Mucosa of rectum (tissue), 2 donors: ENCODE results near the gene LATS1.
"Not testable (repeated sequence)": the region's sequence is repeated elsewhere in the genome, so short reads cannot be mapped to it uniquely, and the experiment has no call there.

Source experiments
- H3K27ac ChIP-seq, 2 donors: one replicate each; pipeline ENCODE4 v1.7.0; 2013; ENCODE audit warnings: inconsistent platforms in 2 of 2, low read depth in 2 of 2, low read length in 2 of 2
- H3K27me3 ChIP-seq, 2 donors: one replicate each; pipeline ENCODE4 v1.7.0; 2013; ENCODE audit warnings: low read length in 2 of 2; ENCODE audit not compliant: control insufficient read depth in 2 of 2, insufficient read depth in 2 of 2
- H3K36me3 ChIP-seq, 2 donors: one replicate each; pipeline ENCODE4 v1.7.0; 2013; ENCODE audit warnings: low read length in 2 of 2; ENCODE audit not compliant: control insufficient read depth in 2 of 2, insufficient read depth in 2 of 2
- H3K4me1 ChIP-seq, 2 donors: one replicate each; pipeline ENCODE4 v1.7.0; 2013; ENCODE audit warnings: low read length in 2 of 2, mild to moderate bottlenecking in 1 of 2; ENCODE audit not compliant: control insufficient read depth in 2 of 2, insufficient read depth in 2 of 2
- H3K4me3 ChIP-seq, 2 donors: one replicate each; pipeline ENCODE4 v1.7.0; 2013; ENCODE audit warnings: low read length in 2 of 2
- H3K9ac ChIP-seq, 2 donors: one replicate each; pipeline ENCODE4 v1.7.0; 2013; ENCODE audit warnings: low read length in 2 of 2, low read depth in 1 of 2, mild to moderate bottlenecking in 1 of 2
- H3K9me3 ChIP-seq, 2 donors: one replicate each; pipeline ENCODE4 v1.7.0; 2013; ENCODE audit warnings: low read length in 2 of 2; ENCODE audit not compliant: control insufficient read depth in 2 of 2
- donor health status: healthy.
- donor health status: Normal muscosa, but diverticular disease.

LATS1 gene

DNA sequence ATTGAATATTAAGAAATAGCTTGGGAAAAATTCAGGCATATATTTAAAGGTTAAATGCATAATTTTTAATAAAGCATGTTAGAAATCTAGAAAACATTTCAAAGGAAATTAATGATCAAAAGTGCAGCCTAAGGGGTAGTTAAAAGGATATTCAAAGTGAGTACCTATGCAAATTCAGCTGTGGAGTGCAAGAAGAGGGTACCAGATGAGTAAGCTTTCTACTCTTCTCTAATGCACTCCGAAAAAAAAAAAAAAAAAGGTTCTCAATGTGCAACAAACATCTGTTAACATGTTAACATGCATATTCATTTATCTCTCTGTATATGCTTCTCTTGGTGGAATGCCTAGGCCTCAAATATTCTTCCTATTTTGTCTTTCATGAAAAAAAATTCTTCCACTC, 37.4 kb downstream of the LATS1 start:
- H3K27me3 ChIP-seq, result no peaks in the 10 kb centered on the region
- no peaks in the 10 kb centered on the region for H3K9me3 ChIP-seq
- H3K4me1 ChIP-seq, result no peaks in the 10 kb centered on the region
- no peak overlapping the region for H3K4me3 ChIP-seq
- peaks cover 25 to 35% of the 10 kb centered on the region in 2 donors for H3K36me3 ChIP-seq
- no peak overlapping the region for H3K9ac ChIP-seq
- H3K27ac ChIP-seq, result no peak overlapping the region

GRCh38 chr6:149672265-149672664, 45.6 kb downstream of the LATS1 start:
- H3K36me3 ChIP-seq, result peaks cover 28 to 42% of the 10 kb centered on the region in 2 donors
- not testable (repeated sequence) for H3K27me3 ChIP-seq, H3K9me3 ChIP-seq

DNA sequence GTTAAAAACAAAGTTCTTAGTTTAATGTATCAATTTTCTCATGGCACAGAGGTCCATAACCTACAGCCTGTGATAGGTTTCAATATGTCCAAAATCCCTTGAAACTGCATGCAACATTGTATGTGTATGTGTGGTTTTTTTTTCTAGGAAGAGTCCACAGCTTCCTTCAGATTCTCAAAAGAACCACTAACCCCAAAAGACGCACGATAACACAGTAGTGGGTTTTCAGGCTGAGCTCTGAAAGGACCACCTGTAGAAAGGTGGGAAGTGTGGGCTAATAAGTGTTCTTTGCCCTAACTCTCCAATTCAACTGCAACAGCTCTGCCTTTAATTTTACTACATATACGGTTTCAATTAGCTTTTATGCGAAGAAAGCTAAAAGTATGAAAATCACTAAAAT, 57.9 kb downstream of the LATS1 start:
- Histone ChIP-seq H3K27ac (no peak overlapping the region), H3K9ac (no peak overlapping the region), H3K4me3 (no peak overlapping the region), H3K36me3 (peaks cover 15 to 38% of the 10 kb centered on the region in 2 donors), H3K4me1 (no peaks in the 10 kb centered on the region), H3K27me3 (no peaks in the 10 kb centered on the region), H3K9me3 (no peaks in the 10 kb centered on the region)

More at GRCh38 chr6:149672265-149672664, 45.6 kb downstream of the LATS1 start:
- not testable (repeated sequence) for H3K4me1 ChIP-seq, H3K9ac ChIP-seq, H3K4me3 ChIP-seq, H3K27ac ChIP-seq

- Histone ChIP-seq H3K27me3 (no peaks in the 10 kb centered on the region), H3K4me3 (no peak overlapping the region), H3K9me3 (no peaks in the 10 kb centered on the region), H3K36me3 (peaks cover 12 to 21% of the 10 kb centered on the region in 2 donors), H3K4me1 (no peaks in the 10 kb centered on the region), H3K9ac (no peak overlapping the region), H3K27ac (no peak overlapping the region)
Observed at GRCh38 chr6:149657441-149657840, 60.5 kb downstream of the LATS1 start.

DNA sequence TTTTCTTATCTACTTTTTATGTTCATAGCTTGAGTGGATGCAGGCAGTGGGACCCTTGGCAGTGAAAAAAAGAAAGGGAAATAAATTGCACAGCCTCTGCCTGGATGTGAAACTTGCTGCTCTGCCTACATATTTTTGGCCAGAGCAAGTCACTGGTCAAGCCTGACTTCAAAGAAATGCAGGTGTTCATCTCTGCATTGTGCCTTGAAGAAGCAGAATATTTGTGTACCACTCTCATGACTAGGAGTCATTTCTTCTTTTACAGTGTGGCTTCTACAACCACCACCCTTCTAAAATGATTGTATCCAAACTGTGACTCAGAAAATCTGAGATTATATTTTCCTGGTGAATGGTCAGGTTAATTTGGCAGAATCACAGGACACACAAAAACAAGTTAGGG, 66.8 kb downstream of the LATS1 start:
- H3K9ac ChIP-seq, result no peak overlapping the region
- H3K27me3 ChIP-seq, result no peaks in the 10 kb centered on the region
- H3K9me3 ChIP-seq, result no peaks in the 10 kb centered on the region
- H3K36me3 ChIP-seq, result no peaks in the 10 kb centered on the region
- H3K4me3 ChIP-seq, result no peak overlapping the region
- peaks cover 0 to 10% of the 10 kb centered on the region in 2 donors for H3K4me1 ChIP-seq
- no peak overlapping the region for H3K27ac ChIP-seq

GRCh38 chr6:149648148-149649145, 69.5 kb downstream of the LATS1 start, which contains the start of gene KATNA1:
Gene KATNA1 (minus strand): TSS chr6:149648714. CDS start chr6:149638547, 10,167 bp downstream.
- Histone ChIP-seq H3K9me3 (no peaks in the 10 kb centered on the region), H3K4me1 (peaks cover 0 to 10% of the 10 kb centered on the region in 2 donors), H3K27ac (peak within 1 kb of the TSS; percentile 82 to 89), H3K27me3 (no peaks in the 10 kb centered on the region), H3K9ac (peak within 1 kb of the TSS; percentile 91 to 92), H3K36me3 (no peaks in the 10 kb centered on the region), H3K4me3 (peak within 1 kb of the TSS; percentile 86 to 91)

DNA sequence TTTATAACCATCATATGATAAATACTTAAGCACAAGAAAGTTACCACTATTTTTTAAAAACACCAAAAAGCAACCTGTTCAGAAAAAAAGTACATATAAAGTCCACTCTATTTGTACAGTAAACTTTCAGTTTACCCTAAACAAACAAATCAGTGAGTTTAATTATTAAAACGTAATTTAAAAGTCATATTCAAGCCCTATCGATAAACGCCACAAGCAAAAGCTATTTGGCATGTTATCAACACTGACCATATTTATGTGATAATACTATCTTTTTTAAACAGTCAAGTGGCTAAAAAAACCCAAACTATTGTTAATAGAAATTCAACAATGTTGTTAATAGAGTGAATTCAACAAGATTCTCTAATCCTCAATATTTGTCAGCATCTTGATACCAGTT, 71.3 kb downstream of the LATS1 start:
- Histone ChIP-seq H3K36me3 (no peaks in the 10 kb centered on the region), H3K27ac (no peak overlapping the region), H3K9ac (no peak overlapping the region), H3K4me1 (peaks cover 0 to 10% of the 10 kb centered on the region in 2 donors), H3K9me3 (no peaks in the 10 kb centered on the region), H3K4me3 (no peak overlapping the region), H3K27me3 (no peaks in the 10 kb centered on the region)

DNA sequence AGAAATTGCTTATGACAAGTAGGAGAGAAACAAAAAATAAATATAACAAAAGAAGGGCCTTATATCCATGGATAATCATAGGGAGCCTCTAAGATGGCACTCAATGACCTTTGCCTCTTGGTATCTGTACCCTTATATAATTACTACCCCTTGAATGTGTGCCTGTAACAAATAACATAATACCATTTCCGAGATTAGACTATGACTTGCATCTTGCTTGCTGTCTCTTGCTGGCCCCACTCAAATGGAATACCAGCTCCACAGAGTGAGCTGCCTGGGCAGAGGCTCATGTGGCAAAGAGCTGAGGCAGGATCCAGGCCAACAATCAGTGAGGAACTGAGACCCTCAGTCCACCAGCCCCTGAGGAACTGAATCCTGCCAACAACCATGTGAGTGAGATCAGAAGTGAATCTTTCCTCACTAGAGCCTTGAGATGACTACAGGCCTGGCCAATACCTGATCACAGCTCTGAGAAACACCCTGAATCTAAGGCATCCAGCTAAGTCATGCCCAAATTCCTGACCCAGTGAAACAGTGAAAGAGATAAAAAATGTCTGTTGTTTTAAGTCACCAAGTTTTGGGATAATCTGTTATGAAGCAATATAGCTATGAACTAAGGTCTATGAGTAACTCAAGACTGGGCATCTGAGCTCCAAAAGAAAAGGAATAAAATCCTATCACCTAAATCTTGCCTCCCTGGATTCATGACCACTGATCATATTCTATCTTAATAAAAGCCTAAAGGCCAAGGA, 74.9 kb downstream of the LATS1 start:
- Histone ChIP-seq H3K27ac (no peak overlapping the region), H3K27me3 (no peaks in the 10 kb centered on the region), H3K4me1 (peaks cover 0 to 6% of the 10 kb centered on the region in 2 donors), H3K9ac (no peak overlapping the region), H3K4me3 (no peak overlapping the region), H3K9me3 (no peaks in the 10 kb centered on the region), H3K36me3 (no peaks in the 10 kb centered on the region)

- Histone ChIP-seq H3K27me3 (no peaks in the 10 kb centered on the region), H3K9ac (no peak overlapping the region), H3K27ac (no peak overlapping the region), H3K4me1 (no peaks in the 10 kb centered on the region), H3K4me3 (no peak overlapping the region), H3K36me3 (no peaks in the 10 kb centered on the region), H3K9me3 (no peaks in the 10 kb centered on the region)
Observed at GRCh38 chr6:149636124-149636523, 81.8 kb downstream of the LATS1 start.

- H3K4me3 ChIP-seq, result no peak overlapping the region
- no peaks in the 10 kb centered on the region for H3K4me1 ChIP-seq
- H3K9me3 ChIP-seq, result no peaks in the 10 kb centered on the region
- no peaks in the 10 kb centered on the region for H3K27me3 ChIP-seq
- no peaks in the 10 kb centered on the region for H3K36me3 ChIP-seq
- no peak overlapping the region for H3K27ac ChIP-seq
- H3K9ac ChIP-seq, result no peak overlapping the region
Observed at GRCh38 chr6:149634315-149634714, 83.6 kb downstream of the LATS1 start.
